CD14-positive monocyte (primary cell): ENCODE data around the gene ATG7. TPM values are rescaled to one million over a fixed set of nuclear protein-coding genes. Genes with fewer than 3 reads are reported as not detected.
A peak's percentile ranks its signal among the peaks of the same experiment; 100 is the strongest.
"Not testable (repeated sequence)": the region's sequence is repeated elsewhere in the genome, so short reads cannot be mapped to it uniquely, and the experiment has no call there.

Source experiments
- DNase-seq, 3 donors: peaks; one replicate each; pipeline ENCODE4 v3.0.0-alpha.2; 2011 to 2022
- H2AFZ ChIP-seq: 2 replicates; pipeline ENCODE4 v1.6.0; 2012; ENCODE audit warnings: mild to moderate bottlenecking, low read depth, low read length, inconsistent platforms; ENCODE audit not compliant: insufficient read depth, poor library complexity, severe bottlenecking
- H3K27ac ChIP-seq, 2 donors: 1 replicate in 1 of 2; 2 replicates in 1 of 2; pipeline ENCODE4 v1.5.1; 2012 to 2013; ENCODE audit warnings: low read length in 2 of 2, control low read depth in 1 of 2, inconsistent platforms in 1 of 2, low read depth in 1 of 2, mild to moderate bottlenecking in 1 of 2
- H3K27me3 ChIP-seq, 2 donors: one replicate each; pipeline versions ENCODE4 v1.6.0 to v1.6.1; 2011 to 2013; ENCODE audit warnings: low read length in 2 of 2; ENCODE audit not compliant: control insufficient read depth in 2 of 2, insufficient read depth in 2 of 2
- H3K36me3 ChIP-seq, 2 donors: replicated peaks in 1 of 2; 1 replicate in 1 of 2; 2 replicates in 1 of 2; pipeline versions ENCODE4 v1.5.1 to v1.6.1; 2012 to 2013; ENCODE audit warnings: low read length in 2 of 2, control low read depth in 1 of 2, inconsistent platforms in 1 of 2, mild to moderate bottlenecking in 1 of 2; ENCODE audit not compliant: insufficient read depth in 2 of 2, control insufficient read depth in 1 of 2
- H3K4me1 ChIP-seq, 2 donors: 1 replicate in 1 of 2; 2 replicates in 1 of 2; pipeline versions ENCODE4 v1.5.1 to v1.6.1; 2012 to 2013; ENCODE audit warnings: low read length in 2 of 2, control low read depth in 1 of 2, inconsistent platforms in 1 of 2, mild to moderate bottlenecking in 1 of 2, moderate library complexity in 1 of 2; ENCODE audit not compliant: insufficient read depth in 2 of 2, control insufficient read depth in 1 of 2
- H3K4me2 ChIP-seq: replicated peaks from 2 replicates; pipeline ENCODE3; 2012; ENCODE audit warnings: low read length, moderate library complexity, mild to moderate bottlenecking; ENCODE audit not compliant: poor library complexity, severe bottlenecking; ENCODE audit errors: extremely low read depth
- H3K4me3 ChIP-seq, 3 experiments: fragments of 200-600 bp in 1 of 3; sonication (generic) in 1 of 3; replicated peaks in 1 of 3; 1 replicate in 2 of 3; 2 replicates in 1 of 3; pipeline ENCODE4 v1.5.1; 2011 to 2013; ENCODE audit warnings: low read length in 3 of 3, mild to moderate bottlenecking in 3 of 3, control low read depth in 2 of 3, low read depth in 2 of 3, inconsistent platforms in 1 of 3, moderate library complexity in 1 of 3
- H3K79me2 ChIP-seq: 2 replicates; pipeline ENCODE4 v1.6.0; 2012; ENCODE audit warnings: mild to moderate bottlenecking, control low read depth, inconsistent platforms, low read length, moderate library complexity; ENCODE audit not compliant: insufficient read depth
- H3K9ac ChIP-seq: 2 replicates; pipeline ENCODE4 v1.6.0; 2017; ENCODE audit warnings: low read length, mild to moderate bottlenecking; ENCODE audit not compliant: insufficient read depth, poor library complexity, severe bottlenecking
- H3K9me3 ChIP-seq, 2 donors: replicated peaks in 1 of 2; 1 replicate in 1 of 2; 2 replicates in 1 of 2; pipeline versions ENCODE4 v1.5.1 to v1.6.1; 2012 to 2013; ENCODE audit warnings: low read length in 2 of 2, control low read depth in 1 of 2; ENCODE audit not compliant: control insufficient read depth in 1 of 2, insufficient read depth in 1 of 2
- H4K20me1 ChIP-seq: 2 replicates; pipeline ENCODE4 v1.6.0; 2012; ENCODE audit warnings: mild to moderate bottlenecking, low read length, control low read depth, moderate library complexity; ENCODE audit not compliant: insufficient read depth
- H3K27ac Mint-ChIP-seq, 7 donors: one replicate each; pipeline ENCODE4 v1.8.0; 2020; ENCODE audit warnings: mild to moderate bottlenecking in 7 of 7, mixed read lengths in 7 of 7, moderate library complexity in 6 of 7, inconsistent platforms in 2 of 7
- H3K27me3 Mint-ChIP-seq, 3 donors: one replicate each; pipeline ENCODE4 v1.8.0; 2021 to 2022; ENCODE audit warnings: low read depth in 3 of 3, mild to moderate bottlenecking in 3 of 3, mixed read lengths in 3 of 3, moderate library complexity in 3 of 3, inconsistent platforms in 1 of 3
- H3K36me3 Mint-ChIP-seq, 2 donors: one replicate each; pipeline ENCODE4 v1.8.0; 2020; ENCODE audit warnings: mixed read lengths in 2 of 2, inconsistent platforms in 1 of 2, mild to moderate bottlenecking in 1 of 2
- H3K4me1 Mint-ChIP-seq: one replicate; pipeline ENCODE4 v1.8.0; 2020; ENCODE audit warnings: mild to moderate bottlenecking, mixed read lengths
- H3K4me3 Mint-ChIP-seq, 2 donors: one replicate each; pipeline ENCODE4 v1.8.0; 2020; ENCODE audit warnings: mild to moderate bottlenecking in 2 of 2, mixed read lengths in 2 of 2, moderate library complexity in 1 of 2
- H3K9me3 Mint-ChIP-seq, 7 donors: one replicate each; pipeline ENCODE4 v1.8.0; 2020 to 2022; ENCODE audit warnings: mixed read lengths in 7 of 7, mild to moderate bottlenecking in 6 of 7, moderate library complexity in 6 of 7, inconsistent platforms in 2 of 7
- CTCF ChIP-seq: fragments of 200-600 bp; IDR thresholded peaks from one replicate; pipeline ENCODE4 v1.8.0; 2022; ENCODE audit warnings: antibody characterized with exemption, mild to moderate bottlenecking
- WGBS: methylation state at CpG from one replicate; pipeline ENCODE4 v1.1.5; 2013; ENCODE audit warnings: missing lambda C conversion rate; ENCODE audit not compliant: insufficient coverage; 5-methylcytosine and 5-hydroxymethylcytosine counted together
- intact Hi-C, 2 donors: fragments of 100-400 bp; cut with micrococcal nuclease; formaldehyde crosslinking; loops; one replicate each; pipeline versions ENCODE4 v1.15.0 to v1.15.1; 2023
- polyA plus RNA-seq, 3 donors: library from polyadenylated mRNA; depleted of rRNA in 1 of 3; unstranded in 2 of 3; stranded (reverse) in 1 of 3; fragments of 300-500 nt in 2 of 3; fragments of >200 nt in 1 of 3; fragmentation: Illumina TruSeq in 2 of 3; gene quantifications; 1 replicate in 2 of 3; 2 replicates in 1 of 3; pipeline ENCODE4 v1.2.3, GENCODE V29; 2012 to 2021

ATG7 gene
- polyA plus RNA-seq, 3 donors: 57.4 to 101 (median 89.7) TPM

- Histone ChIP-seq H3K27ac (no peak overlapping the region), H3K9me3 (no peaks in the 10 kb centered on the region), H3K36me3 (peaks cover 7 to 32% of the 10 kb centered on the region in 2 donors), H4K20me1 (peaks cover 76% of the 10 kb centered on the region), H3K4me1 (no peaks in the 10 kb centered on the region), H3K4me2 (no peak overlapping the region), H3K9ac (no peak overlapping the region), H3K79me2 (no peaks in the 10 kb centered on the region), H2AFZ (no peak overlapping the region), H3K27me3 (no peaks in the 10 kb centered on the region), H3K4me3 (no peak overlapping the region)
- H3K4me1 Mint-ChIP-seq: peaks cover 2% of the 10 kb centered on the region
- intact Hi-C loops: no loop called here
- TF ChIP-seq CTCF: no peak
- DNase-seq: no peak
- H3K9me3 Mint-ChIP-seq: no peaks in the 10 kb centered on the region
- no peak overlapping the region for H3K4me3 Mint-ChIP-seq
- H3K27ac Mint-ChIP-seq: peak overlapping the region in 5 of 7 donors; percentile 3 to 70 (median 47)
- peaks cover 0 to 1% (median 0%) of the 10 kb centered on the region in 3 donors for H3K27me3 Mint-ChIP-seq
- WGBS: 67% methylated on average over 2 of the region's 7 CpGs
- peaks cover 22 to 57% of the 10 kb centered on the region in 2 donors for H3K36me3 Mint-ChIP-seq
Observed at GRCh38 chr3:11523572-11524101, 251.4 kb downstream of the ATG7 start.

- WGBS: 100% methylated on average over 4 of the region's 5 CpGs
- intact Hi-C loops: not testable (repeated sequence)
Observed at GRCh38 chr3:11526121-11526520, 253.9 kb downstream of the ATG7 start.

More at GRCh38 chr3:11526121-11526520, 253.9 kb downstream of the ATG7 start:
- H3K4me1 Mint-ChIP-seq, H3K27me3 Mint-ChIP-seq, H3K9ac ChIP-seq, H2AFZ ChIP-seq, H3K4me2 ChIP-seq, H3K79me2 ChIP-seq, H3K27ac ChIP-seq, H3K9me3 ChIP-seq, H3K27me3 ChIP-seq, H3K4me3 Mint-ChIP-seq, H3K4me3 ChIP-seq, H3K4me1 ChIP-seq, H3K9me3 Mint-ChIP-seq, DNase-seq: not testable (repeated sequence)
- peaks cover 2 to 36% of the 10 kb centered on the region in 2 donors for H3K36me3 ChIP-seq
- peaks cover 83% of the 10 kb centered on the region for H4K20me1 ChIP-seq
- Mint-ChIP-seq H3K27ac (peak overlapping the region in 2 of 7 donors; percentile 15 to 30), H3K36me3 (peaks cover 24 to 59% of the 10 kb centered on the region in 2 donors)
